Activated CD8-positive, alpha-beta T cell treated with anti-CD3 and anti-CD28 coated beads for 36 hours (primary cell): ENCODE results near the gene CDS1. TPM values are rescaled to one million over a fixed set of nuclear protein-coding genes. Genes with fewer than 3 reads are reported as not detected.

Source experiments
- ATAC-seq: fragments of 200-7000 bp; cut with Tn5 transposase; one replicate; pipeline ENCODE4 v1.10.0; 2021; ENCODE audit warnings: mild to moderate bottlenecking, moderate library complexity
- CTCF ChIA-PET: fragments of 350-600 bp; sonication (Branson Sonifier 250); formaldehyde crosslinking; loops from one replicate; lab custom pipeline; 2021; ENCODE audit warnings: antibody characterized with exemption; lab: Charles Lee
- POLR2A ChIA-PET: fragments of 350-600 bp; sonication (Branson Sonifier 250); formaldehyde crosslinking; loops from one replicate; lab custom pipeline; 2021; ENCODE audit warnings: antibody characterized with exemption; lab: Charles Lee
- DNase-seq: peaks from one replicate; pipeline ENCODE4 v3.0.0-alpha.2; 2020
- H3K27ac Mint-ChIP-seq: one replicate; pipeline ENCODE4 v1.8.0; 2021; ENCODE audit warnings: mild to moderate bottlenecking, mixed read lengths
- H3K27me3 Mint-ChIP-seq: one replicate; pipeline ENCODE4 v1.8.0; 2021; ENCODE audit warnings: mixed read lengths
- H3K36me3 Mint-ChIP-seq: one replicate; pipeline ENCODE4 v1.8.0; 2021; ENCODE audit warnings: low read depth, mixed read lengths
- H3K4me1 Mint-ChIP-seq: one replicate; pipeline ENCODE4 v1.8.0; 2021; ENCODE audit warnings: low read depth, mixed read lengths
- H3K4me3 Mint-ChIP-seq: one replicate; pipeline ENCODE4 v1.8.0; 2021; ENCODE audit warnings: mild to moderate bottlenecking, moderate library complexity, mixed read lengths
- H3K9me3 Mint-ChIP-seq: one replicate; pipeline ENCODE4 v1.8.0; 2021; ENCODE audit warnings: mixed read lengths
- CTCF ChIP-seq: fragments of 200-600 bp; IDR thresholded peaks from one replicate; pipeline ENCODE4 v1.8.0; 2022; ENCODE audit warnings: antibody characterized with exemption, mild to moderate bottlenecking
- intact Hi-C: fragments of 100-400 bp; cut with micrococcal nuclease; formaldehyde crosslinking; loops from one replicate; pipeline ENCODE4 v1.10.0; 2022
- total RNA-seq, 2 experiments: library from RNA; stranded (reverse); gene quantifications; one replicate each; pipeline ENCODE4 v1.2.3, GENCODE V29; 2021

The CDS1 gene
- total RNA-seq, 2 experiments from 2014 or later, result 0.07 to 0.25 TPM

GRCh38 chr4:84697159-84697558, 114.2 kb downstream of the CDS1 start:
- intact Hi-C loops, result no loop called here
- H3K9me3 Mint-ChIP-seq, result no peaks in the 10 kb centered on the region
- peaks cover 1% of the 10 kb centered on the region for H3K27me3 Mint-ChIP-seq
- ChIA-PET CTCF (no interaction called here), POLR2A (no interaction called here)
- H3K4me3 Mint-ChIP-seq, result no peak overlapping the region
- no peaks in the 10 kb centered on the region for H3K4me1 Mint-ChIP-seq
- no peak overlapping the region for H3K27ac Mint-ChIP-seq
- ATAC-seq (no peak), DNase-seq (no peak)
- TF ChIP-seq CTCF, result no peak
- no peaks in the 10 kb centered on the region for H3K36me3 Mint-ChIP-seq

- Mint-ChIP-seq H3K4me1 (no peaks in the 10 kb centered on the region), H3K27ac (no peak overlapping the region), H3K4me3 (no peak overlapping the region), H3K27me3 (peaks cover 1% of the 10 kb centered on the region), H3K9me3 (no peaks in the 10 kb centered on the region), H3K36me3 (no peaks in the 10 kb centered on the region)
- ChIA-PET POLR2A (no interaction called here), CTCF (no interaction called here)
- DNase-seq (no peak), ATAC-seq (no peak)
- intact Hi-C loops, result no loop called here
- no peak for TF ChIP-seq CTCF
These were observed 114.8 kb downstream of the CDS1 start for GRCh38 chr4:84697615-84698201.

- Mint-ChIP-seq H3K27ac (no peak overlapping the region), H3K4me3 (no peak overlapping the region), H3K27me3 (peaks cover 1% of the 10 kb centered on the region), H3K4me1 (no peaks in the 10 kb centered on the region), H3K9me3 (no peaks in the 10 kb centered on the region), H3K36me3 (no peaks in the 10 kb centered on the region)
- no peak for ATAC-seq
- ChIA-PET POLR2A (no interaction called here), CTCF (no interaction called here)
- TF ChIP-seq CTCF, result no peak
- no peak for DNase-seq
- intact Hi-C loops, result no loop called here
These were observed 116.2 kb downstream of the CDS1 start for GRCh38 chr4:84699001-84699671.

Other genes starting within 250 kb of the CDS1 start
- not detected for gene NKX6-1, start 83.8 kb upstream of the CDS1 start, total RNA-seq